Measurements from ENCODE around the gene ADIPOR2.

Gene ADIPOR2

DNA sequence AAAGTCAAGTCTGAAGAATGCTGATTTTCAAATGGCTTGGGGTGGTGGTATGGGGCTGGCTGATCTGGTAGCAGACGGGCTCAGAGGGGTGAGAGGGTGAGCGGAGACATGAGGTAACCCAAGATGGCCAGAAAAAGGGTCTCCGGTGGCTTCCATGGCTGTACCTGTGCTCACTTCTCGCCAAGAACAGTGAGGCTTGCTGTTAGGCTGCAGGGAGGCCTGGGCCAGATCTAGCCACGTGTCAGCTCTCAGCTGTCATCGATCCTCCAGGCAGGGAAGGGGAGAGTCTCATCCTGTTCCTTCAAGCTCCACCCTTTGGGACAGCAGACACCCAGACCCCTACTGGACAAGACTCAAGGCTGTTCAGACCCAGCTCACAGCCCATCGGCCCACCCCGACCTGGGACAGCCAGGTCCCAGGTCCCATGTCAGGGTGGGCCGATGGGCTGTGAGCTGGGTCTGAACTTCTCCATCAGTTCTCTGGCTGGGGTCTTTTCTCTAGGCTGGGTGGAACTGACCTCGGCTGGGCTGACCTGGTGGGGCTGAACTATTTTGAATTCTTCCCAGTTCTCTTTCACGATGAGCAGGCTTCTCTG is 138.5 kb downstream of the ADIPOR2 start:
- DNase-seq (ENCODE audit: low read depth, low spot score): no peak

DNA sequence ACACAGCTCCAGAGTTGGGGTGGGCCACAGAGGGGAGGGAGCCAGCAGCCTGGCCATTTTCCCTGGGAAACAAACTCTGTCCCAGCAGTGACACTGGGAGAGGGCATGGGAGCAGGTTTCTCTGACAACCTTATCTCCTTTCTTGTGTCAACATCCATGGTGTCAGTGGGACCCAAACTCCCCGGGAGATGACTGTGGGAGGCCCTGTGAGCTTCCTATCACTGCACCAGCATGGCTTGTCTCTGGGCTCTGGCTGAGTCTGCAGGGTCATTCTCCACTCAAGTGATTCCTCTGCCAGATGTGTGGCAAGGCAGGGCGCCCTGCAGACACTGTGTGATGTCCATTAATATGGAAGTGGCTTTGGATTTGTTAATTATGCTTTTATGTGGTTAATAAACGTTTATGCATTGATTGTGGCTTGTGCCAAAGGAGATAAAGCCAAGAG is 139.6 kb downstream of the ADIPOR2 start:
- DNase-seq (ENCODE audit: low read depth, low spot score): no peak

DNA sequence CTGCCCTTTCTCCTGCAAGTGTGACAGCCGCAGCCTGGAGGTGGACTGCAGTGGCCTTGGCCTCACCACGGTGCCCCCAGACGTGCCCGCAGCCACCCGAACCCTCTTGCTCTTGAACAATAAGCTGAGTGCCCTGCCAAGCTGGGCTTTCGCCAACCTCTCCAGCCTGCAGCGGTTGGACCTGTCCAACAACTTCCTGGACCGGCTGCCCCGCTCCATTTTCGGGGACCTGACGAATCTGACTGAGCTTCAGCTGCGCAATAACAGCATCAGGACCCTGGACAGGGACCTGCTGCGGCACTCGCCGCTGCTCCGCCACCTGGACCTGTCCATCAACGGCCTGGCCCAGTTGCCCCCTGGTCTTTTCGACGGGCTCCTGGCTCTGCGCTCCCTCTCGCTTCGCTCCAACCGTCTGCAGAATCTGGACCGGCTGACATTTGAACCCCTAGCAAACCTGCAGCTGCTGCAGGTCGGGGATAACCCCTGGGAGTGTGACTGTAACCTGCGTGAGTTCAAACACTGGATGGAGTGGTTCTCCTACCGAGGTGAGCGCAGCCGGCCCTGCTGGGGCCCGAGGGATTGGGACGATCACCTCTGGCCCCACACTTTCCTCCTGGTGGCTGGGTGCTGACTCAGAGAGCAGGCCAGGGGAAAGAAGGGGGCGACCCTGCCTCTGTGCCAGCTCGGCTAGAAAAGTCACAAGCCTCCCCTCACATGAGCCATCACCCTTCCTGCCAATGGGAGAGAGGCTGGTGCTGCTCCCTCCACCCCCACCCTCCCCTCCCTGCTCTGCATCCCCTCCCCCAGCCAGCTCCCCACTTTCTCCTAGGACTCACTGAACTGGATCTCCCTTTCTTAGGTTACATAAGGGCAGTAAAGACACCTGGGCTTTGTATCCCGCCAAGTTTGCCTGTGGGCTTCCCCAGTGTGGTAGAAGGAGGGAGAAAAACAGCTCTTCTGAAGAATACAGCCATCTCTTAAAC is 140.4 kb downstream of the ADIPOR2 start:
- no peak for DNase-seq (ENCODE audit: low read depth, low spot score)

DNA sequence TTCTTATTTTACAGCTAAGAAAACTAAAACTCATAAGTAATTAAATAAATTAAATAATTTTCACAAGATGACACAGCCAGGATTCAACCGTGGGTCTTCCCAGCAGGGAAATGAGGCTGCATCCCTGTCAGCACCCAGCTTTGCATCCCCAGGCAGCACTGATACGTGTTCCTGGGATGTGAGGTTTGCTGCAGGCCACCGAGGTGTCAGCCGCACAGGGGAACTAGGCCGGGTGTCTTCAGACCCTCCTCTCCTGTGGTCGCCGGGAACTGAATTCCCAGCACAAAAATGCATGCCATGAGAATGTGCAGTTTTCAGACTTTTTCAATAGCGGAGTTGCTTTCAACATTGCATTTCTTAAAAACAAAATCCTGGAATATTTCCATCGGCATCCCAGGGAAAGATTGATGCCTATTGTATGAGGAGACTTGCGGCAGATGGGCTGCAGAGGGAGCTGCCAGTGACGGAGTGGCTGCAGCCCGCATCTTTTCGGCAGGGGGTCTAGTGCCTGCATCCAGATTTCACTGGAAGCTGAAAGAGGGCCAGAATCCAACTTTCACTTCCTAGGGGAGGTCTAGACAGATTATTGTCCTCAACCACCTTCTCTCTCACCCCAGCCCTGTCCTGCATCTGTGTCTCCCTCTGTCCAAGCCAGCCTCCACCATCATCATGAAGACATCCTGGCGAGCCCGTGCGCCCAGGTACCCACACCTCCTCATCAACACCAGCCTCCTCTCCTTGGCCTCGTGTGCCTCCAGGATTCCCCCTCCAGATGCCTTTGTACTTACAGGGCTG is 142.1 kb downstream of the ADIPOR2 start:
- no peak for DNase-seq (ENCODE audit: low read depth, low spot score)

DNA sequence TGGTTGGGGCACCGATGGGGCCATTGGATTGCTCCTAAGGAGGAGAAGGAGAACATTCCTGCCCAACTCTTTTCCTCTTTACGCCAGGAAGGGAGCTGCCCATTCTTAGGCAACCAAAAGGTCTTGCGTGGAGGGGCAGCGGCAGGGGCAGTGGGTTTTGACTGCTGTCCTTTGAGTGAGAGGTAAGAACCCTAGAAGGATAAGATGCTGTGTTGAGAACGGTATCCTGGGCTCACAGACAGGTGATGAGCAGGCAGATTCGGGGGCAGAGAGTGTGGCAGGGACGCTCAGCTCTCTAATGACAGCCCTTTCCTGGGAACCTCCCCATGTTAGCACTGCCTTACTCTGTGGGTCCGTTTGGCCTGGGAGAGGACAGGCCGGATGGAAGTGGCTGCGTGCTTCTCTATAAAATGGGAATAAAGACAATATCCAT is 142.7 kb downstream of the ADIPOR2 start:
- DNase-seq (ENCODE audit: low read depth, low spot score): no peak

DNA sequence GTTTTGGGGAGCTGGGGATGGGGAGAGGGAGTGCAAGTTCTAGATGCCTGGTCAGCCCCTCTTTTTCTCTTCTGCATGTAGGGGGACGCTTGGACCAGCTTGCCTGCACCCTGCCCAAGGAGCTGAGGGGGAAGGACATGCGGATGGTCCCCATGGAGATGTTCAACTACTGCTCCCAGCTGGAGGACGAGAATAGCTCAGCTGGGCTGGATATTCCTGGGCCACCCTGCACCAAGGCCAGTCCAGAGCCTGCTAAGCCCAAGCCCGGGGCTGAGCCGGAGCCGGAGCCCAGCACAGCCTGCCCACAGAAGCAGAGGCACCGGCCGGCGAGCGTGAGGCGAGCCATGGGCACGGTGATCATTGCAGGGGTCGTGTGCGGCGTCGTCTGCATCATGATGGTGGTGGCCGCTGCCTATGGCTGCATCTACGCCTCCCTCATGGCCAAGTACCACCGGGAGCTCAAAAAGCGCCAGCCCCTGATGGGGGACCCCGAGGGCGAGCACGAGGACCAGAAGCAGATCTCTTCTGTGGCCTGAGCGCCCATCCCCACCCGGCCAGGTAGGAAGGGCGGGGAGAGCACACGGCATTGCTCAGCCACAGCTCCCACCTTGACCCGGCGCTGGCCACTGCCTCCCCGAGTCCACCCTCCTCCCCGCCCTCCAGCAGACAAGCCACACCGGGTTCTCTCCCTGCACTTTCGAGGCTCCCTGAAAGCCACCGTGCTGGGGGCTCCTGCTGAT is 143.5 kb downstream of the ADIPOR2 start:
- DNase-seq (ENCODE audit: low read depth, low spot score): no peak

DNA sequence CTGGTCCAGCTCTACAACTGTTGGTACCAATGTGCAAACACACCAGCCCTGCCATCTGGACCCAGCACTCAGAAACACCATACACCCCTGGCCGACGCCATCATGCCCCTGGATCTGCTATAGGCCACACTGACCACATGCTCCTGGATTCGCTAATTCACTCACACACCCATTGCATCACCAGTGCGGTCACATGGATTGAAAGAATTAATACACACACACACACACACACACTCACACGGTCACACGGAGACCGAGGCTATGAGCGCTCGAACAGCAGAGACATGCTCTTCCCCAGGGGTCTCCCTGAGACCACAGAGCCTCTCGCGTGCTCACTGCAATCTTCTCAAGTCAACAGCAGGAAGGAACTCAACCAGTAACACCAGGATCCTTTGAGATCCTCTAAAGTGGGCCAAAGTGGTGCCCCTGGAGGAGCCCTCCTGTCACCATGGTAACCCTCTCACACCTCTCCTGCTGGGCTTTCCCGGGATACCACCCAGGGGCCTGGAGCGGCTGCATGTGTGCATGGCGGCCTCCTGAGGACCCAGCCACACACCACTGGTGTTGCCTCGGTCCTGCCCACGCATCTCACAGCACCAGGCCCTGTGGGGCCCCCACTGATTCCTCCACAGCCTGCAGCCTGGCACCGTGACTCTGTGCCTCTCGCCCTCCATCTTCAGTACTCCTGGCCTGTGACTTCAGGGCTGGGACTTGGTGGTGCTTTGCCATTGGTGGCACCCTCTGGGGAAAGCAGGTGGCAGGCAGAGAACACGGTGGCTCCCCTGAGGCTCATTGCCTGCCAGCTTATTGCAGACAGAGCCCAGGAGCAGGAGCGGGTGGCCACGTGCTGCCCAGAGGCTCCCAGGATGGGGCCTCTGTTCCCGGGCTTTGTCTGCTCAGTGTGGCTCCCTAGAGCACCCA is 144.6 kb downstream of the ADIPOR2 start:
- no peak for DNase-seq (ENCODE audit: low read depth, low spot score)

DNA sequence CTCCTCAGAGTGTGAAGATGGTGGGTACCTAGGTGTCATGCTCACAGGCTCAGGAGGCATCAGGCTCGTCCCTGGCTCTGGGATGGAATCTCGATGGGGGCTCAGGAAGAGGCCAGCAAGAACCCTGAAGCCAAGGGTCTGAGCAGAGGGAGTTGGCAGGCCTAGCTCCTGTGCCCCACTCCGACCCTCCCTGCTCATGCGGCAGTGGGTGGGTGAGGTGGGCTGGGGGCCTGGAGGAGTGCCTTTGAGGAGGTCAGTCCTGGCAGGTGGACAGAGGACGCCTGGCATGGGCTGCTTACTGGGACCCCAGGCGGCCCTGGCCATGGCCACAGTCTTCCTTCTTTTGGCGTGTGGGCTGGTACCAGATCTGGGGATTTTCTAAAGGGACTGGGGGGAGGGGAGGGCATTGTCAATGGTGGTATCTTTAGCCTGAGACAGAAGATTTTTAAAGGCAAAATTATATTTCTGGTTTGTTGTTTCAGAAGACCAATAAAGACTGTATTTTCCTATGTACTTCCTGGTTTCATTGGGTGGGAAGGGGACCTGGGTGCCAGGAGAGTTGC is 145.5 kb downstream of the ADIPOR2 start:
- no peak for DNase-seq (ENCODE audit: low read depth, low spot score)

DNA sequence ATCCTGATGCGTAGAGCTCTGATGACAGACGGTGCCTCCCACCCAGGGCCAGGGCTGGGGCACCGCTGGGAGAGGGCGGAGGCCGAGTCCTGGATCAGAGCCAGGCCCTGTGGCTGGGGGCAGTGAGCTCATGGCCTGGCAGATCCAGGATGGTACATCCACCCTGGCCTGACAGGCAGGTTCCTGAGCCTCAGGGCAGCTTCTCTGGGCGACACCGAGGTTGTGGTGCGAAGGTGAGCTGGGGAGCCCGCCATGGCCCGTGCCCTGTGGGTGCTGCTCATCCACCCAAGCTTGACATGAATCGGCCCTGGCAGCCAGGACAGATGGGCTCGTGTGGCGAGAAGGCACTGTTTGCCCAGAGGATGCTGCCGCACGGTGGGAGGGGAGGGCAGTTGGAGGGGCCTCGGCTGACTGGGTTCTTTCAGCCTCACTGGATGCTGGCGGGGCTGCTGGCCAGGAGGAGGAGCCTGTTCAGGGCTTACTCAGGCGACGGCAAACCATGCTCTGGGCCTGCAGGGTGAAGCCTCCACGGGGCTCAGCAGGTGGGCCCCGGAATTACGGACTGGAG is 146.1 kb downstream of the ADIPOR2 start:
- DNase-seq (ENCODE audit: low read depth, low spot score): no peak

DNA sequence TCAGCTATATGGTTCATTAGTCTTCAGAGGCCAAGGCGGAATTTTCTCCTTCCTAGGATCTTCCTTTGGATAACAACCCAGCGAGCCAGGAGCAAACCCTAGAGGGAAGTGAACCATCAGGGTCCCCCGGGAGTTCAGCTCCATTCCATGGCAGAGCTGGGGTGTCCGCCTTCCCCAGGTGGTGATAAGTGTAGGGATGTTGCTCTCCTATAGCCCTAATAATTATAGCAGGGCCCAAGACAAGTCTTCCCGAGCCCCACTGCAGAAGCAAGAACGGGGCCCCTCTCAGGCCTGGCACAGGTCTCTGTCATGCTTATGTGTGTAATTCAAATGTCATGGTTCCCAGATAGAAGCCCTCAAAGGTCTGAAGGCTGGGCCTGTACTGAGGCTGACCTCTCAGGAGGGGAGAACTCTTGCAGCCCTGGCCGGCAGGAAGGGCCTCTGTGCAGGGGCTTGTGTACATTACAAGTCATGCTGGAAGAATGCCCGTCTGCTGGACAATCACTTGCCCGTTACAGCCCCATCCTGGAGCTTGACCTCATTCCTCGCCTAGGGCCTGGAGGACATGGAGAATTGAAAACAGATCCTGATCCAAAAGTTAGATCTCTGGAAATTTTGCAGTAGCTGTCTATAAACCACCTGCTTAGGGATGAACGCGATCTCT is 146.8 kb downstream of the ADIPOR2 start:
- DNase-seq (ENCODE audit: low read depth, low spot score): no peak

Measured in activated CD4-positive, CD25-positive, alpha-beta regulatory T cell treated with anti-CD3 and anti-CD28 coated beads, Interleukin-2, amount 50 U/mL, for 16 hours (primary cell).